Stimulated activated CD4-positive, alpha-beta T cell treated with anti-CD3 and anti-CD28 coated beads, Interleukin-1b, Interleukin-23, amount 100 ng/mL, for 4 hours (primary cell): ENCODE measurements around the gene MED9.

Experiments used
- DNase-seq, 2 donors: peaks; one replicate each; pipeline ENCODE4 v3.0.0-alpha.2; 2020; ENCODE audit warnings: low read depth in 2 of 2

MED9 gene

GRCh38 chr17:17537311-17538099 is 60.7 kb downstream of the MED9 start:
- DNase-seq, result no peak

- no peak for DNase-seq
Measured at GRCh38 chr17:17538417-17539391, 61.9 kb downstream of the MED9 start.

GRCh38 chr17:17539591-17539990 is 62.8 kb downstream of the MED9 start:
- DNase-seq, result no peak

GRCh38 chr17:17540278-17540906 is 63.6 kb downstream of the MED9 start:
- no peak for DNase-seq

- DNase-seq, result no peak
Measured at GRCh38 chr17:17540935-17541639, 64.3 kb downstream of the MED9 start.

- no peak for DNase-seq
Measured at GRCh38 chr17:17541640-17542001, 64.8 kb downstream of the MED9 start.
